ENCODE data around the gene COL11A2. TPM values are rescaled to one million over a fixed set of nuclear protein-coding genes. Genes with fewer than 3 reads are reported as not detected.

Gene COL11A2
- total and polyA plus RNA-seq, 7 donors: 0.16 to 1.4 (median 0.50) TPM; not detected in 3

DNA sequence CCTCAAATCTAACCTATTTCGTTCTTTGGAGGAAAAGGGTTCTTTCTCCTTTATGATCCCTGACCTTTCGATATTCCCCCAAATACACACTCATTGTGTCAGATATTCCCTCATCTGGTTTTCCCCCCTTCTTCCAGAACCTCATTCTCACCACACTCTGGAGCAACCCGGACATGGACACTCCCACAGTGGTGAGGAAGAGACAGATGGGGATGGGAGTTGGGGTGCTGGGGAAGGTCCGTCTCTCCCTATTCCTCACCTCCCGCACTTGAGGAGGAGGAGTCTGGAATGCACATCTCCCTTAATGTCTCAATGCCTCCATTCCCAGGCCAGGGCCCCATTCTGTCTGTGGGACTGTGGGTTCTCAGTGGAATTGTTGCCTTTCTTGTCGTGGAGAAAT, 9.7 kb upstream of the COL11A2 start:
- peaks cover 13 to 35% (median 17%) of the 10 kb centered on the region in 4 donors for H3K36me3 ChIP-seq
- H3K9me3 ChIP-seq: no peaks in the 10 kb centered on the region
- TF ChIP-seq EP300 (IDR thresholded peaks at IDR 0.05) (no peak), POLR2AphosphoS5 (IDR thresholded peaks at IDR 0.05) (no peak), POLR2A (IDR thresholded peaks at IDR 0.05) (no peak)
- TF ChIP-seq, protein P1, sequence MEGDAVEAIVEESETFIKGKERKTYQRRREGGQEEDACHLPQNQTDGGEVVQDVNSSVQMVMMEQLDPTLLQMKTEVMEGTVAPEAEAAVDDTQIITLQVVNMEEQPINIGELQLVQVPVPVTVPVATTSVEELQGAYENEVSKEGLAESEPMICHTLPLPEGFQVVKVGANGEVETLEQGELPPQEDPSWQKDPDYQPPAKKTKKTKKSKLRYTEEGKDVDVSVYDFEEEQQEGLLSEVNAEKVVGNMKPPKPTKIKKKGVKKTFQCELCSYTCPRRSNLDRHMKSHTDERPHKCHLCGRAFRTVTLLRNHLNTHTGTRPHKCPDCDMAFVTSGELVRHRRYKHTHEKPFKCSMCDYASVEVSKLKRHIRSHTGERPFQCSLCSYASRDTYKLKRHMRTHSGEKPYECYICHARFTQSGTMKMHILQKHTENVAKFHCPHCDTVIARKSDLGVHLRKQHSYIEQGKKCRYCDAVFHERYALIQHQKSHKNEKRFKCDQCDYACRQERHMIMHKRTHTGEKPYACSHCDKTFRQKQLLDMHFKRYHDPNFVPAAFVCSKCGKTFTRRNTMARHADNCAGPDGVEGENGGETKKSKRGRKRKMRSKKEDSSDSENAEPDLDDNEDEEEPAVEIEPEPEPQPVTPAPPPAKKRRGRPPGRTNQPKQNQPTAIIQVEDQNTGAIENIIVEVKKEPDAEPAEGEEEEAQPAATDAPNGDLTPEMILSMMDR (IDR thresholded peaks at IDR 0.05): no peak
- 84 to 90% methylated on average over 6 of the region's 6 CpGs for WGBS, 2 donors
- intact Hi-C loops (cut with DNase I): loop anchor here (2.0 to 10.0 kb wide), 7 partner anchors 41 to 1007 kb away; partner anchors contain the start of genes BRD2, GPSM3, PBX2 and RPS18
- peak overlapping the region in 2 of 4 donors; percentile 96 to 98 for H3K27ac ChIP-seq
- peak overlapping the region in 2 of 4 donors; percentile 77 to 90 for H3K4me3 ChIP-seq
- no peak for DNase-seq
- peaks cover 0 to 68% (median 55%) of the 10 kb centered on the region in 4 donors for H3K4me1 ChIP-seq
- no peaks in the 10 kb centered on the region for H3K27me3 ChIP-seq

DNA sequence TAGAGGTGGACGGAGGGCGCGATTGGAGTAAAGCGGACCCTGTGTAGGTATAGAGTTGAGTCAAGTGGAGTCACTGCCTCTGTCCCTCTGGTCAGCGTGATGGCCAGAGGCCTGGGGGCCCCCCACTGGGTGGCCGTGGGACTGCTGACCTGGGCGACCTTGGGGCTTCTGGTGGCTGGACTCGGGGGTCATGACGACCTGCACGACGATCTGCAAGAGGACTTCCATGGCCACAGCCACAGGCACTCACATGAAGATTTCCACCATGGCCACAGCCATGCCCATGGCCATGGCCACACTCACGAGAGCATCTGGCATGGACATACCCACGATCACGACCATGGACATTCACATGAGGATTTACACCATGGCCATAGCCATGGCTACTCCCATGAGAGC, 8.9 kb upstream of the COL11A2 start:
- DNase-seq: no peak
- Histone ChIP-seq H3K4me1 (peaks cover 0 to 68% (median 52%) of the 10 kb centered on the region in 4 donors), H3K36me3 (peaks cover 20 to 43% (median 25%) of the 10 kb centered on the region in 4 donors), H3K4me3 (peak overlapping the region; percentile 77 to 90 (median 84)), H3K27ac (peak overlapping the region; percentile 91 to 98 (median 96)), H3K9me3 (no peaks in the 10 kb centered on the region), H3K27me3 (no peaks in the 10 kb centered on the region)
- intact Hi-C loops (cut with DNase I): loop anchor here (2.0 to 10.0 kb wide), 7 partner anchors 40 to 1006 kb away; partner anchors contain the start of genes BRD2, GPSM3, PBX2 and RPS18
- TF ChIP-seq EP300 (IDR thresholded peaks at IDR 0.05) (no peak), POLR2AphosphoS5 (IDR thresholded peaks at IDR 0.05) (no peak), POLR2A (IDR thresholded peaks at IDR 0.05) (no peak)
- TF ChIP-seq, protein P1 (IDR thresholded peaks at IDR 0.05): no peak
- 1 to 5% methylated on average over 14 of the region's 14 CpGs for WGBS, 2 donors

DNA sequence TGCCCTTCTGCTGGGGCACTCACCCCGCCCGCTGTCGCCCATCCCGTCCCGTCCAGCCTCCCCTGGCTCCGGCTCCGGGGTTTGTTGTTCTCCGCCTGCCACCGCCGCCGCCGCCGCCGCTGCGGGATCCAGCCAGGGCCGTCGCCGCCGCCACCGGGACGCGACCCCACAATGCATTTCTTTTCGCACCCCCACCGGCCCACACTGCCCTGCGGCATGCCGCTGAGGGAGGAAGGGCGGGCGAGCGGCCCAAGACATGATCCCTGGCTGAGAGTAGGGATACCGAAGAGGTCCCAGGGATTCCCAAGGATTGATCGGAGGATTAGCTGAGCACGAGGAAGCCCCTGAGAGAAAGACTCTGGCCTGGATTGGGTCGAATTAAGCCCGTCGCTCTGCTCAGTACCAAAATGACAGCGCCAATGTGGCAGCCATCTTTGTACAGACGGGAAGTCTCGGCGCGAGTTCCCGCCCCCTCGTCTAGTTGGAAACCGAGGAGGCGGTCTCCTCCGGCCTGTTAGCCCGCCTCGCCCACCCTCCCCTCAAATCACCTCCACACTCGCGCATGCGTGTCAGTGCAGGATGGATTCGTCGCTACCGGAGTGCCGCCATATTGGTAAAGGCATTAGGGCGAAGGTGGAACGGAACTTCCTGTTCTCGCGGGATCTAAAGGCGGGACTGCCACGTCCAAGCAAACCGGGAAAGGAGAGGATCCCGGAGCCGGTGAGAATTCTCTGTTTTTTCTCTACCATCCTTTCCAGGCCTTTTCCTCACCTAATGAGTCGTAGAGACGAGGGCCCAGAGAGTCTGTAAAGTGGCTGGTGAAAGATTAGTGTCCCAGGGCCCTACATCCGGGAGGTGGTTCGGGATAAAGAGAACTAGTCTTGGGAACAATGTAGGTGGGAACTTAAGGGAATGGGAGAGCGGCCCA, 8.2 kb upstream of the COL11A2 start, which contains the start of the genes RXRB and SLC39A7:
Gene RXRB, minus strand, starts transcription at position 447 of the 928 bp plus-strand sequence. Its CDS starts 189 bp downstream, at position 258.
Gene SLC39A7, plus strand, starts transcription at position 649 of the 928 bp plus-strand sequence. CDS start 379 bp downstream, outside the sequence.
- intact Hi-C loops (cut with DNase I): loop anchor here (2.0 to 10.0 kb wide), 7 partner anchors 40 to 1006 kb away; partner anchors contain the start of genes BRD2, GPSM3, PBX2 and RPS18
- WGBS, 2 donors: 0% methylated on average over 68 of the region's 68 CpGs
- peak within 1 kb of the TSS; percentile 77 to 90 (median 84) for H3K4me3 ChIP-seq

DNA sequence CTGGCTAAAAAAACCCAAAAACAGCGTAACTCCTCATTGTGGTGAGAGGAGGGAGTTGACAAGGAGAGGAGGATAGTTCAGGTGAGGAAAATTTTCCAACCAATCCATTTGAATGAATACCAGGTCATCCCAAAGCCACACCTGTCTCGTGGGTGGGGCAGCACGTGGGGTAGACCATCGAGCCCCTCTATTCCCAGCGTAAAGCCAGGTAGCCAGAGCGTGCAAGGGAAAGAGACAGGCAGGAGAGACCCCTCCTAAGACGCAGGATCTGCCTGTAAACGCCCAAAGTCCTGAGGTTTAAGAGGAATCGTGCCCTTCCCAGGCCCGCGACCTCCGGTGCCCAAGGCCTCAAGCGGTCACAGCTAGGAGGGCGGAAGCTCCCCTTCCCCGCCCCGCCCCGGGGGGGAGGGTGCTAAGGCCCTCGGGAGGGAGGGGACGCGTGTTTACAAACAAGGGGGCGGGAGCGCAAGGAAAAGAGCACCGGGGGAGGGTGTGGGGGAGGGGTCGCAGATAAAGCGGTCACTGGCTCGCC, 7.5 kb upstream of the COL11A2 start:
- Histone ChIP-seq H3K36me3 (peaks cover 20 to 57% (median 37%) of the 10 kb centered on the region in 4 donors), H3K9me3 (no peaks in the 10 kb centered on the region), H3K4me1 (peaks cover 0 to 61% (median 46%) of the 10 kb centered on the region in 4 donors), H3K4me3 (peak overlapping the region; percentile 77 to 90 (median 84)), H3K27ac (peak overlapping the region; percentile 91 to 98 (median 96)), H3K27me3 (no peaks in the 10 kb centered on the region)
- WGBS, 2 donors: 2% methylated on average over 26 of the region's 26 CpGs
- TF ChIP-seq POLR2A (IDR thresholded peaks at IDR 0.05): no peak
- TF ChIP-seq, protein P1 (IDR thresholded peaks at IDR 0.05): no peak
- TF ChIP-seq EP300 (IDR thresholded peaks at IDR 0.05): no peak
- no peak for TF ChIP-seq POLR2AphosphoS5 (IDR thresholded peaks at IDR 0.05)
- DNase-seq: peak; percentile 86
- intact Hi-C loops (cut with DNase I): loop anchor here (2.0 to 10.0 kb wide), 7 partner anchors 39 to 1005 kb away; partner anchors contain the start of genes BRD2, GPSM3, PBX2 and RPS18

More for the DNA sequence above, 8.2 kb upstream of the COL11A2 start, which contains the start of the genes RXRB and SLC39A7:
- Histone ChIP-seq H3K9me3 (no peaks in the 10 kb centered on the region), H3K36me3 (peaks cover 20 to 49% (median 29%) of the 10 kb centered on the region in 4 donors), H3K4me1 (peaks cover 0 to 68% (median 52%) of the 10 kb centered on the region in 4 donors), H3K27me3 (no peaks in the 10 kb centered on the region), H3K27ac (peak within 1 kb of the TSS; percentile 91 to 98 (median 96))
- peak; percentile 52 to 81 (median 78) for TF ChIP-seq POLR2AphosphoS5 (IDR thresholded peaks at IDR 0.05)
- peak in 1 of 4 donors; percentile 16 for TF ChIP-seq EP300 (IDR thresholded peaks at IDR 0.05)
- TF ChIP-seq, protein P1 (IDR thresholded peaks at IDR 0.05): no peak
- TF ChIP-seq POLR2A (IDR thresholded peaks at IDR 0.05): peak; percentile 30 to 39
- DNase-seq: peak; percentile 100
